Measurements from ENCODE around the gene C2CD5.

DNA sequence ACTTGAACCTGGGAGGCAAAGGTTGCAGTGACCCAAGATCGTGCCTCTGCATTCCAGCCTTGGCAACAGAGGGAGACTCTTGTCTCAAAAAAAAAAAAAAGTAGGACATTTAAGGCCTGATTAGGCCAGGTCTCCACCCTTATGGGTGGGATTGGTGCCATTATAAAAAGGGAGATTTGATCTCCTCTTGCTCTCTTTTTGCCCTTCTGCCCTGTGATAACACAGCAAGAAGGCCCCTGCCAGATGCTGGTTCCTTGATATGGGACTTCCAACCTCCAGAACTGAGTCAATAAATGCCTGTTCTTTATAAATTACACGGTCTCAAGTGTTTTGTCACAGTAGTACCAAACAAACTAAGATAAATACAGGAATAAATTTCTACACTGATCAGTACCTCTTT, 81.0 kb downstream of the C2CD5 start:
- TF ChIP-seq, protein P1, sequence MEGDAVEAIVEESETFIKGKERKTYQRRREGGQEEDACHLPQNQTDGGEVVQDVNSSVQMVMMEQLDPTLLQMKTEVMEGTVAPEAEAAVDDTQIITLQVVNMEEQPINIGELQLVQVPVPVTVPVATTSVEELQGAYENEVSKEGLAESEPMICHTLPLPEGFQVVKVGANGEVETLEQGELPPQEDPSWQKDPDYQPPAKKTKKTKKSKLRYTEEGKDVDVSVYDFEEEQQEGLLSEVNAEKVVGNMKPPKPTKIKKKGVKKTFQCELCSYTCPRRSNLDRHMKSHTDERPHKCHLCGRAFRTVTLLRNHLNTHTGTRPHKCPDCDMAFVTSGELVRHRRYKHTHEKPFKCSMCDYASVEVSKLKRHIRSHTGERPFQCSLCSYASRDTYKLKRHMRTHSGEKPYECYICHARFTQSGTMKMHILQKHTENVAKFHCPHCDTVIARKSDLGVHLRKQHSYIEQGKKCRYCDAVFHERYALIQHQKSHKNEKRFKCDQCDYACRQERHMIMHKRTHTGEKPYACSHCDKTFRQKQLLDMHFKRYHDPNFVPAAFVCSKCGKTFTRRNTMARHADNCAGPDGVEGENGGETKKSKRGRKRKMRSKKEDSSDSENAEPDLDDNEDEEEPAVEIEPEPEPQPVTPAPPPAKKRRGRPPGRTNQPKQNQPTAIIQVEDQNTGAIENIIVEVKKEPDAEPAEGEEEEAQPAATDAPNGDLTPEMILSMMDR (IDR thresholded peaks at IDR 0.05; ENCODE audit: borderline replicate concordance, extremely low read depth, low read length, poor library complexity, severe bottlenecking) = no peak
- TF ChIP-seq EZH2 (IDR thresholded peaks at IDR 0.05; ENCODE audit: borderline replicate concordance, low read depth, low read length, severe bottlenecking) = no peak

All from DND-41 (cell line).